Measurements from ENCODE around the gene HIGD1C.

DNA sequence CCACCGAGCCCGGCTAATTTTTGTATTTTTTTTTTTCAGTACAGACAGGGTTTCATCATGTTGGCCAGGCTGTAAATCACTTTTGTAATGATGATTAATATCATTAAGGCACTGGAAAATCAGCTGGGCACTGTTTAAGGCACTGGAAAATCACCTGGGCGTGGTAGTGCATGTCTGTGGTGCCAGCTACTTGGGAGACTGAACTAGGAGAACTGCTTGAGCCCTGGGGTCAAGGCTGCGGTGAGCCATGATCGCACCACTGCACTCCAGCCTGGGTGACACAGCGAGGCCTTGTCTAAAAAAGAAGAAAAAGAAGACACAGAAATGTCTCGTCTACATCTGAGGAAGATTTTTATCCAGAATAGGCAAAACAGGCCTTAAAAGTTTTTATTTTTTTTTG, 61.1 kb downstream of the HIGD1C start:
- TF ChIP-seq, protein P1, sequence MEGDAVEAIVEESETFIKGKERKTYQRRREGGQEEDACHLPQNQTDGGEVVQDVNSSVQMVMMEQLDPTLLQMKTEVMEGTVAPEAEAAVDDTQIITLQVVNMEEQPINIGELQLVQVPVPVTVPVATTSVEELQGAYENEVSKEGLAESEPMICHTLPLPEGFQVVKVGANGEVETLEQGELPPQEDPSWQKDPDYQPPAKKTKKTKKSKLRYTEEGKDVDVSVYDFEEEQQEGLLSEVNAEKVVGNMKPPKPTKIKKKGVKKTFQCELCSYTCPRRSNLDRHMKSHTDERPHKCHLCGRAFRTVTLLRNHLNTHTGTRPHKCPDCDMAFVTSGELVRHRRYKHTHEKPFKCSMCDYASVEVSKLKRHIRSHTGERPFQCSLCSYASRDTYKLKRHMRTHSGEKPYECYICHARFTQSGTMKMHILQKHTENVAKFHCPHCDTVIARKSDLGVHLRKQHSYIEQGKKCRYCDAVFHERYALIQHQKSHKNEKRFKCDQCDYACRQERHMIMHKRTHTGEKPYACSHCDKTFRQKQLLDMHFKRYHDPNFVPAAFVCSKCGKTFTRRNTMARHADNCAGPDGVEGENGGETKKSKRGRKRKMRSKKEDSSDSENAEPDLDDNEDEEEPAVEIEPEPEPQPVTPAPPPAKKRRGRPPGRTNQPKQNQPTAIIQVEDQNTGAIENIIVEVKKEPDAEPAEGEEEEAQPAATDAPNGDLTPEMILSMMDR (IDR thresholded peaks at IDR 0.05) = no peak
- no peak for TF ChIP-seq EP300 (IDR thresholded peaks at IDR 0.05)

Measured in esophagus muscularis mucosa (tissue), 3 donors.